DOHH2 (cell line): ENCODE measurements around the gene SLC46A2.

Experiments used
- H3F3A ChIP-seq: fragments of 200-600 bp; sonication (generic), shearing (Covaris generic); 2 replicates; pipeline ENCODE4 v1.6.0; 2016; ENCODE audit warnings: antibody characterized with exemption, mild to moderate bottlenecking; ENCODE audit not compliant: control insufficient read depth, insufficient read depth
- H3K27ac ChIP-seq: fragments of 200-600 bp; sonication (generic); 2 replicates; pipeline ENCODE4 v1.5.1; 2014; ENCODE audit warnings: low read depth, mild to moderate bottlenecking, low read length, moderate library complexity
- H3K27me3 ChIP-seq: fragments of 200-600 bp; sonication (generic); 2 replicates; pipeline ENCODE4 v1.6.1; 2014; ENCODE audit warnings: mild to moderate bottlenecking, low read length, mixed read lengths; ENCODE audit not compliant: control insufficient read depth
- H3K36me3 ChIP-seq: fragments of 200-600 bp; sonication (generic); 2 replicates; pipeline ENCODE4 v1.6.1; 2014; ENCODE audit warnings: mild to moderate bottlenecking, low read length, moderate library complexity, mixed read lengths; ENCODE audit not compliant: control insufficient read depth
- H3K4me1 ChIP-seq: fragments of 200-600 bp; sonication (generic); 2 replicates; pipeline ENCODE4 v1.6.1; 2014; ENCODE audit warnings: mild to moderate bottlenecking, low read length, mixed read lengths; ENCODE audit not compliant: control insufficient read depth
- H3K4me2 ChIP-seq: fragments of 200-600 bp; sonication (generic); 2 replicates; pipeline ENCODE4 v1.6.0; 2014; ENCODE audit warnings: mild to moderate bottlenecking, low read length, moderate library complexity
- H3K4me3 ChIP-seq: fragments of 200-600 bp; sonication (generic); 2 replicates; pipeline ENCODE4 v1.5.1; 2014; ENCODE audit warnings: mild to moderate bottlenecking, low read length, mixed read lengths
- H3K79me2 ChIP-seq: fragments of 200-600 bp; sonication (generic); 2 replicates; pipeline ENCODE4 v1.6.1; 2014; ENCODE audit warnings: mild to moderate bottlenecking, low read length, mixed read lengths; ENCODE audit not compliant: control insufficient read depth
- H3K9me2 ChIP-seq: fragments of 200-600 bp; sonication (generic); replicated peaks from 2 replicates; pipeline ENCODE4 v1.6.1; 2014; ENCODE audit warnings: mild to moderate bottlenecking, low read length, mixed read lengths; ENCODE audit not compliant: control insufficient read depth
- H3K9me3 ChIP-seq: fragments of 200-600 bp; sonication (generic); 2 replicates; pipeline ENCODE4 v1.6.1; 2014; ENCODE audit warnings: antibody characterized with exemption, low read length, mixed read lengths; ENCODE audit not compliant: control insufficient read depth, insufficient read depth
- H4K20me1 ChIP-seq: fragments of 200-600 bp; sonication (generic); 2 replicates; pipeline ENCODE4 v1.6.0; 2014; ENCODE audit warnings: low read depth, mild to moderate bottlenecking, antibody characterized with exemption, low read length, moderate library complexity; ENCODE audit not compliant: control insufficient read depth, insufficient read depth
- EZH2phosphoT487 ChIP-seq: fragments of 200-600 bp; sonication (generic); IDR thresholded peaks from 2 replicates; pipeline ENCODE4 v1.6.1; 2017; ENCODE audit warnings: borderline replicate concordance, mild to moderate bottlenecking, antibody characterized with exemption, low read length, moderate library complexity, mixed read lengths
- TF ChIP-seq, protein P1 (sequence below): fragments of 200-600 bp; sonication (generic); IDR thresholded peaks from one replicate; pipeline ENCODE4 v1.5.1; 2014; ENCODE audit warnings: antibody characterized with exemption, mild to moderate bottlenecking, low read depth, low read length; ENCODE audit not compliant: poor library complexity, severe bottlenecking

SLC46A2 gene

DNA sequence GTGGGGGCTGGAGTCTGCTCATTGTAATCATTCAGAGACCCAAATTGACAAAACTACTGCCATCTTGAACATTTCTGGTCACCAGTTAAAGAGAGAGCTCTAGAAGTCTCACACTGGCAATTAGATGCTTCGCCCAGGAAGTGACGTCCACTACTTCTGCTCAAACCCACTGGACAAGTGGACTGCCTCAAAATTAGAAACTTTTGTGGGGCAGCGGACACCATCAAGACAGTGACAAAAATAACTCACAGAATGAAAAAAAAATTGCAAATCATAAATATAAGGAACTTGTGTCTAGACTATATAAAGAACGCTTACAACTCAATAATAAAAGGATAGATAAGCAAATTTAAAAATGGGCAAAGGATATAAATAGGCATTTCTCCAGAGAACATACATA is 9.8 kb upstream of the SLC46A2 start:
- no peak overlapping the region for H3K4me3 ChIP-seq
- H3K79me2 ChIP-seq, result no peaks in the 10 kb centered on the region
- no peak overlapping the region for H3K4me2 ChIP-seq
- no peak overlapping the region for H3K27ac ChIP-seq
- no peaks in the 10 kb centered on the region for H3K9me2 ChIP-seq
- H3K27me3 ChIP-seq, result no peaks in the 10 kb centered on the region
- H4K20me1 ChIP-seq, result no peaks in the 10 kb centered on the region
- H3K36me3 ChIP-seq, result no peaks in the 10 kb centered on the region
- H3F3A ChIP-seq, result no peaks in the 10 kb centered on the region
- TF ChIP-seq EZH2phosphoT487, result no peak
- TF ChIP-seq, protein P1, sequence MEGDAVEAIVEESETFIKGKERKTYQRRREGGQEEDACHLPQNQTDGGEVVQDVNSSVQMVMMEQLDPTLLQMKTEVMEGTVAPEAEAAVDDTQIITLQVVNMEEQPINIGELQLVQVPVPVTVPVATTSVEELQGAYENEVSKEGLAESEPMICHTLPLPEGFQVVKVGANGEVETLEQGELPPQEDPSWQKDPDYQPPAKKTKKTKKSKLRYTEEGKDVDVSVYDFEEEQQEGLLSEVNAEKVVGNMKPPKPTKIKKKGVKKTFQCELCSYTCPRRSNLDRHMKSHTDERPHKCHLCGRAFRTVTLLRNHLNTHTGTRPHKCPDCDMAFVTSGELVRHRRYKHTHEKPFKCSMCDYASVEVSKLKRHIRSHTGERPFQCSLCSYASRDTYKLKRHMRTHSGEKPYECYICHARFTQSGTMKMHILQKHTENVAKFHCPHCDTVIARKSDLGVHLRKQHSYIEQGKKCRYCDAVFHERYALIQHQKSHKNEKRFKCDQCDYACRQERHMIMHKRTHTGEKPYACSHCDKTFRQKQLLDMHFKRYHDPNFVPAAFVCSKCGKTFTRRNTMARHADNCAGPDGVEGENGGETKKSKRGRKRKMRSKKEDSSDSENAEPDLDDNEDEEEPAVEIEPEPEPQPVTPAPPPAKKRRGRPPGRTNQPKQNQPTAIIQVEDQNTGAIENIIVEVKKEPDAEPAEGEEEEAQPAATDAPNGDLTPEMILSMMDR, result no peak
- no peaks in the 10 kb centered on the region for H3K9me3 ChIP-seq
- H3K4me1 ChIP-seq, result peaks cover 36% of the 10 kb centered on the region

DNA sequence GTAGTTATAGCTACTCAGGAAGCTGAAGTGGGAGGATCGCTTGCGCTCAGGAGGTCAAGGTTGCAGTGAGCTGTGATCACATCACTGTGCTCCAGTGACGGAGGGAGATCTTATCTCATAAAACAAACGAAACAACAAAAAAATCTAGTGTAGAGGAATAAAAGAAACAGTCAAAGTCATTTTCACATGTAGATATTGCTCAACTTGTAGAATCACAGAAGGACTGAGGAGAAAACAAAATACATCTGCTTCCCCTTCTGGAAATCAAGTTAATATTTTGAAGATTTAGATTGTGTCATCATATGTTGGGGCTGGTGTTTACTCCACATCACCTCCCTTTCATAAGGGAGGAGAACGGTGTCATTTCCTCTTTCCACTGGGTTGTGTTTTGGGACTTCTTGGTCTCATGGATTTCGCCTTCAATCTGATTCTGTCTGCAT is 8.2 kb upstream of the SLC46A2 start:
- TF ChIP-seq, protein P1, result no peak
- TF ChIP-seq EZH2phosphoT487, result no peak
- H3K4me3 ChIP-seq, result no peak overlapping the region
- H3K27ac ChIP-seq, result no peak overlapping the region
- H3K4me1 ChIP-seq, result peaks cover 40% of the 10 kb centered on the region
- H4K20me1 ChIP-seq, result no peaks in the 10 kb centered on the region
- no peaks in the 10 kb centered on the region for H3K27me3 ChIP-seq
- H3F3A ChIP-seq, result no peaks in the 10 kb centered on the region
- peak overlapping the region; percentile 9; the same call in 1 of the 2 replicates for H3K4me2 ChIP-seq
- no peaks in the 10 kb centered on the region for H3K79me2 ChIP-seq
- no peaks in the 10 kb centered on the region for H3K9me3 ChIP-seq
- H3K9me2 ChIP-seq, result no peaks in the 10 kb centered on the region
- no peaks in the 10 kb centered on the region for H3K36me3 ChIP-seq

DNA sequence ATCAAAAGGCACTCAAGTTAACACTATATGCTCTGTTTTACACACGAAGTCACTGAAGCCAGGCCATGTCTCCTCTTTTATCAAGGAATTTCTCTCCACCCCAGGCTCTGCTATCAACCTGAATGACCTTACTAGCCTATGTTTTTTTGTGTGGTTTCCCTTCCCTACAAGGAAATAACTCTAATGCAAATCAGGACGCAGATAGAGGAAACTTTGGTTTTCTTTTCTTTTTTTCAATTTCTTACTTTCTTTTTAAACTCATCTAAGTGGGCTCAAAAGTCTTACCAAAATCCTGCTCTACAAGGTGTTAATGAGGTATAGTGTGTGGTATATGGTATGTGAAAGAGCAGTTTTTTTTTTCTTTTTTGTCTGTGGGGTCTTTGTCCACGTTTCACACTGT is 5.5 kb upstream of the SLC46A2 start:
- TF ChIP-seq, protein P1, result no peak
- no peak for TF ChIP-seq EZH2phosphoT487

More for the DNA sequence above, 5.5 kb upstream of the SLC46A2 start:
- H3K4me2 ChIP-seq, result peak overlapping the region; percentile 58
- H3K4me3 ChIP-seq, result peak overlapping the region; percentile 41
- H3K9me2 ChIP-seq, result no peaks in the 10 kb centered on the region
- no peaks in the 10 kb centered on the region for H3F3A ChIP-seq
- no peaks in the 10 kb centered on the region for H3K36me3 ChIP-seq
- no peaks in the 10 kb centered on the region for H3K79me2 ChIP-seq
- no peak overlapping the region for H3K27ac ChIP-seq
- H3K27me3 ChIP-seq, result no peaks in the 10 kb centered on the region
- peaks cover 31% of the 10 kb centered on the region for H3K4me1 ChIP-seq
- H4K20me1 ChIP-seq, result no peaks in the 10 kb centered on the region
- no peaks in the 10 kb centered on the region for H3K9me3 ChIP-seq
